ENCODE results near the gene LDB2.

DNA sequence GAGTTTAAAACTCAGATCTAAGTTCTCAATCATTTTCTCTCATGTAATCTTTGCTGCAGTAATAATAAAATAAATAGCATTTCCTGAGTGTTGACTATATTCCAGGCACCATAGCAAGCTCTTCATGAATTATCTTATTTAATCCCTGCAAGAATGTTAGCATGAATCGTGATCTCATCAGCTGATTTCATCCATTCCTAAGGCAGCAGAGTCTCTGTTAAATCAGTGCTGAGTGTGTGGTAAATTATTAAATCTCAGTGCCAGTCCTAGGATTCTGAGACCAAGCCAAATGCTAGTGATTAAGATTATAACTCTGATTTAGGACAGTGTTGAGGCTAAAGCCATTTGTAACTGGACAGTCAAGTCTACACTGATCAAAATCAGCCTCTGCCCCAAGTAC lies 431.9 kb downstream of the LDB2 start:
- TF ChIP-seq, protein P1, sequence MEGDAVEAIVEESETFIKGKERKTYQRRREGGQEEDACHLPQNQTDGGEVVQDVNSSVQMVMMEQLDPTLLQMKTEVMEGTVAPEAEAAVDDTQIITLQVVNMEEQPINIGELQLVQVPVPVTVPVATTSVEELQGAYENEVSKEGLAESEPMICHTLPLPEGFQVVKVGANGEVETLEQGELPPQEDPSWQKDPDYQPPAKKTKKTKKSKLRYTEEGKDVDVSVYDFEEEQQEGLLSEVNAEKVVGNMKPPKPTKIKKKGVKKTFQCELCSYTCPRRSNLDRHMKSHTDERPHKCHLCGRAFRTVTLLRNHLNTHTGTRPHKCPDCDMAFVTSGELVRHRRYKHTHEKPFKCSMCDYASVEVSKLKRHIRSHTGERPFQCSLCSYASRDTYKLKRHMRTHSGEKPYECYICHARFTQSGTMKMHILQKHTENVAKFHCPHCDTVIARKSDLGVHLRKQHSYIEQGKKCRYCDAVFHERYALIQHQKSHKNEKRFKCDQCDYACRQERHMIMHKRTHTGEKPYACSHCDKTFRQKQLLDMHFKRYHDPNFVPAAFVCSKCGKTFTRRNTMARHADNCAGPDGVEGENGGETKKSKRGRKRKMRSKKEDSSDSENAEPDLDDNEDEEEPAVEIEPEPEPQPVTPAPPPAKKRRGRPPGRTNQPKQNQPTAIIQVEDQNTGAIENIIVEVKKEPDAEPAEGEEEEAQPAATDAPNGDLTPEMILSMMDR (IDR thresholded peaks at IDR 0.05; ENCODE audit: low read length): no peak
- no peak for TF ChIP-seq EZH2phosphoT487 (IDR thresholded peaks at IDR 0.05; ENCODE audit: low read length)

Data from MM.1S (cell line).